GM23248 (cell line): Measurements from ENCODE around the gene MAGI1.

Experiments used
- EZH2 ChIP-seq: fragments of 200-600 bp; sonication (generic); IDR thresholded peaks from 2 replicates; pipeline ENCODE4 v1.6.1; 2018; ENCODE audit warnings: antibody characterized with exemption, mild to moderate bottlenecking; ENCODE audit not compliant: insufficient read depth, poor library complexity, severe bottlenecking
- EZH2phosphoT487 ChIP-seq: fragments of 200-600 bp; sonication (generic); IDR thresholded peaks from 2 replicates; pipeline ENCODE4 v1.6.1; 2018; ENCODE audit warnings: antibody characterized with exemption, moderate library complexity, mild to moderate bottlenecking, low read depth; ENCODE audit not compliant: insufficient read depth

DNA sequence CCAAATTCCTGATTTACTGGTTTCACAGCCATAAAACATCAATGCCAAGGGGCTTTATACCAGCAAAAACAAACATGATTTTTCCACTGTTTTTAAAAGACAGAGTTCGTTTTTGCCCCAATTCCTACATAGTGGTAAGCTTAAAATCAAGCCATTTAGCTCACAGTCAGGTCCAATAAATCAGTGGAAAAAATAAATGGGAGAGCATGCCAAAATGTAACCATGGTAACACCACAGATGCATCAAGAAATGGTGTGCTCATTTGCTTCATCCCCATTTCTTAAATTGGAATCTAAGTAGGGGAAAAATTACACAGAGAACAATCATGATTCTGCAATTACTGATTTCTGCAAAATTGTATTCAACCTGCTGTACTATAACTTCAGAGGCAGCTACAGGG lies 418.8 kb downstream of the MAGI1 start:
- TF ChIP-seq EZH2phosphoT487 (no peak), EZH2 (no peak)
